DND-41 (cell line): ENCODE measurements around the gene HAUS8.

Experiments used
- ATAC-seq: fragments of 200-7000 bp; cut with Tn5 transposase; 3 replicates; pipeline ENCODE4 v1.9.1; 2021; ENCODE audit warnings: low read depth; ENCODE audit not compliant: insufficient read depth
- DNase-seq: peaks from one replicate; pipeline ENCODE4 v3.0.0-alpha.2; 2020
- H2AFZ ChIP-seq: 2 replicates; pipeline ENCODE4 v1.6.0; 2012; ENCODE audit warnings: low read depth, low read length
- H3K27ac ChIP-seq: 2 replicates; pipeline ENCODE4 v1.5.1; 2012; ENCODE audit warnings: low read length, inconsistent platforms
- H3K27me3 ChIP-seq: fragments of 200-600 bp; sonication (generic); 2 replicates; pipeline ENCODE4 v1.6.0; 2012; ENCODE audit warnings: low read length, mild to moderate bottlenecking, inconsistent platforms; ENCODE audit not compliant: insufficient read depth, poor library complexity
- H3K36me3 ChIP-seq: 2 replicates; pipeline ENCODE4 v1.5.1; 2012; ENCODE audit warnings: low read length, inconsistent platforms; ENCODE audit not compliant: insufficient read depth
- H3K4me1 ChIP-seq: 2 replicates; pipeline ENCODE4 v1.5.1; 2012; ENCODE audit warnings: mild to moderate bottlenecking, low read length; ENCODE audit not compliant: insufficient read depth
- H3K4me2 ChIP-seq: 2 replicates; pipeline ENCODE4 v1.6.0; 2012; ENCODE audit warnings: mild to moderate bottlenecking, moderate library complexity, low read length, inconsistent platforms; ENCODE audit not compliant: insufficient read depth
- H3K4me3 ChIP-seq, 2 experiments: fragments of 200-600 bp in 1 of 2; shearing (Covaris generic) in 1 of 2; 2 replicates each; pipeline ENCODE4 v1.5.1; 2012 to 2016; ENCODE audit warnings: inconsistent platforms in 2 of 2, low read length in 2 of 2, mild to moderate bottlenecking in 2 of 2, low read depth in 1 of 2, moderate library complexity in 1 of 2
- H3K79me2 ChIP-seq: 2 replicates; pipeline ENCODE4 v1.6.0; 2012; ENCODE audit warnings: low read length, inconsistent platforms; ENCODE audit not compliant: insufficient read depth
- H3K9ac ChIP-seq: 2 replicates; pipeline ENCODE4 v1.6.0; 2012; ENCODE audit warnings: low read depth, mild to moderate bottlenecking, inconsistent platforms, low read length, moderate library complexity
- H3K9me3 ChIP-seq: 2 replicates; pipeline ENCODE4 v1.5.1; 2012; ENCODE audit warnings: low read length, moderate library complexity, mild to moderate bottlenecking, inconsistent platforms; ENCODE audit not compliant: insufficient read depth, severe bottlenecking
- H4K20me1 ChIP-seq: 2 replicates; pipeline ENCODE4 v1.6.0; 2012; ENCODE audit warnings: low read length; ENCODE audit not compliant: insufficient read depth
- EZH2 ChIP-seq: IDR thresholded peaks from 3 replicates; pipeline ENCODE4 v1.6.1; 2012; ENCODE audit warnings: borderline replicate concordance, low read depth, mild to moderate bottlenecking, moderate library complexity, low read length, inconsistent platforms; ENCODE audit not compliant: severe bottlenecking
- TF ChIP-seq, protein P1 (sequence below): IDR thresholded peaks from 2 replicates; pipeline ENCODE4 v1.5.1; 2012; ENCODE audit warnings: borderline replicate concordance, low read length, moderate library complexity, mild to moderate bottlenecking; ENCODE audit not compliant: poor library complexity, severe bottlenecking; ENCODE audit errors: extremely low read depth

The HAUS8 gene

DNA sequence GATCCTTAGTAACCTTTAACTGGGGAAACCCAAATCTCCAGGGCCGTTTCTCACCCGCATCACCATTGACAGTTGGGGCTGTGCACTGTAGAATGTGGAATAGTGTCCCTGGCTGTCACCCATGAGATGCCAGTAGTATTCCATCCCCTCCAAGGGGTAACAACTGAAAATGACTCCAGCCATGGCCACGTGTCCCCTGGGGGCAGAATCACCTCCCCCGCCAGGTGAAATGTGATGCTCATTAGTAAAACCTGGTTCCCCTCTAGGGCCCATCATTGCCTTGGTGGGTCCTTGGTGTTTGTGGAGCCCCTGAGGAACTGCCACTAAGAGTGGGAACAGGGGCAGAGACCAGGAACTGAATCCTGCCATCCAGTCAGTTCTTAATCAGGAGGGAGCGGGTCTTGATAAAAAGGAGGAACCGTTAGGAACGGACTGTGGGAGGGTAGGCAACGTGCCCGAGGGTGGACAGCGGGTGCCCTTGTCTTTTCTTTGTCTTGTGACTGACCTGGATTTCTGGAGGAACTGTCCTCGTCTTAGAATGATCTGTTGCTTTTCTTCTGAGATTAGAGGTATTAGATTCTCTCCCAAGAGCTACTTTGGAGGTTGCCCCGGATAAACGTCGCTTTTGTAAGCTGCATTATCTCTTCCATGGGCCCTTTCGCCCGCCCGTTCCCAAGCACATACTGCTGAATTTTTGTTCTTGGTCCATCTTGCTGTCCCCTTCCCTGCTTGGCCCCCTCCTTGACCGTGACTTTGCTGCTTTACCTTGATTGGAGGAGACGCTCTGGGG lies 3.9 kb upstream of the HAUS8 start:
- peaks cover 95% of the 10 kb centered on the region for H3K79me2 ChIP-seq
- no peak overlapping the region for H3K27ac ChIP-seq
- H3K4me2 ChIP-seq, result peak overlapping the region; percentile 20; the same call in 1 of the 2 replicates
- H3K9ac ChIP-seq, result 0 out of 2 replicates have a peak overlapping the region, but pooled peaks have one; percentile 10
- H3K4me1 ChIP-seq, result peaks cover 30% of the 10 kb centered on the region
- no peak overlapping the region for H2AFZ ChIP-seq
- ATAC-seq, result no peak
- peaks cover 83% of the 10 kb centered on the region for H4K20me1 ChIP-seq
- DNase-seq, result no peak
- H3K36me3 ChIP-seq, result peaks cover 16% of the 10 kb centered on the region
- H3K27me3 ChIP-seq, result no peaks in the 10 kb centered on the region
- no peak for TF ChIP-seq EZH2
- TF ChIP-seq, protein P1, sequence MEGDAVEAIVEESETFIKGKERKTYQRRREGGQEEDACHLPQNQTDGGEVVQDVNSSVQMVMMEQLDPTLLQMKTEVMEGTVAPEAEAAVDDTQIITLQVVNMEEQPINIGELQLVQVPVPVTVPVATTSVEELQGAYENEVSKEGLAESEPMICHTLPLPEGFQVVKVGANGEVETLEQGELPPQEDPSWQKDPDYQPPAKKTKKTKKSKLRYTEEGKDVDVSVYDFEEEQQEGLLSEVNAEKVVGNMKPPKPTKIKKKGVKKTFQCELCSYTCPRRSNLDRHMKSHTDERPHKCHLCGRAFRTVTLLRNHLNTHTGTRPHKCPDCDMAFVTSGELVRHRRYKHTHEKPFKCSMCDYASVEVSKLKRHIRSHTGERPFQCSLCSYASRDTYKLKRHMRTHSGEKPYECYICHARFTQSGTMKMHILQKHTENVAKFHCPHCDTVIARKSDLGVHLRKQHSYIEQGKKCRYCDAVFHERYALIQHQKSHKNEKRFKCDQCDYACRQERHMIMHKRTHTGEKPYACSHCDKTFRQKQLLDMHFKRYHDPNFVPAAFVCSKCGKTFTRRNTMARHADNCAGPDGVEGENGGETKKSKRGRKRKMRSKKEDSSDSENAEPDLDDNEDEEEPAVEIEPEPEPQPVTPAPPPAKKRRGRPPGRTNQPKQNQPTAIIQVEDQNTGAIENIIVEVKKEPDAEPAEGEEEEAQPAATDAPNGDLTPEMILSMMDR, result no peak
- no peaks in the 10 kb centered on the region for H3K9me3 ChIP-seq
- H3K4me3 ChIP-seq, result no peak overlapping the region

DNA sequence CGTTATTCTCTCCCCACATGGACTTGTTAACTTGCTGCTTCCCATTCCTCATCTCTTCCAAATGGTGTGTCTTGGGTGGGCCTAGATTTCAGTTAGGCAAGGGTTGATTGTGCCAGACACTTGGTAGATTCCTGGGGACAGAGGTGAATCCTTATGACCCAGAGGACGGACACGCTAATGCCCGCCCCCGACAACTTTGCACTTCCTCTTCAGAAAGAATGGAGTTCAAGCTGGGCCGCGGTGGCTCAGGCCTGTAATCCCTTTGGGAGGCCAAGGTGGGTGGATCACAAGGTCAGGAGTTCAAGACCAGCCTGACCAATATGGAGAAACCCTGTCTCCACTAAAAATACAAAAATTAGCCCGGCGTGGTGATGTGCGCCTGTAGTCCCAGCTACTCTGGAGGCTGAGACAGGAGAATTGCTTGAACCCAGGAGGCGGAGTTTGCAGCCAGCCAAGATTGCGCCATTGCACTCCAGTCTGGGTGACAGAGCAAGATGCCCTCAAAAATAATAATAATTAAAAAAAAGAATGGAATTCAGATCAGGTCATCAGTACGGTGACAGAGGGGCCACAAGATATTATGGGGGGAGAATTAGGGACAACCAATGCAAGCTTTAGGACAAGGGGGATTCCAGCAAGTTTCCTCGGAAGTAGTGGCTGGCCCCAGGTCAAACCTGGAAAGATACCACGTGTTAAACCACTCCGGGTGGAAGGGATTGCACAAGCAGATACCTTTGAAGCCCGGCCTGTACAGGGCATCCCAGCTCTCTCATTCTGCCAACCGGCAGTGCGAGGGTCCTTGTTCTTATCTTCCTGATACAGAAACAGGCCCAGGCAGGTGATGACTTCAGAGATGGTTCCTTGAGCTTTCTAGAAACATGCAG lies 3.0 kb upstream of the HAUS8 start:
- peaks cover 83% of the 10 kb centered on the region for H4K20me1 ChIP-seq
- peak overlapping the region; percentile 66 for H3K4me2 ChIP-seq
- peaks cover 38% of the 10 kb centered on the region for H3K4me1 ChIP-seq

DNA sequence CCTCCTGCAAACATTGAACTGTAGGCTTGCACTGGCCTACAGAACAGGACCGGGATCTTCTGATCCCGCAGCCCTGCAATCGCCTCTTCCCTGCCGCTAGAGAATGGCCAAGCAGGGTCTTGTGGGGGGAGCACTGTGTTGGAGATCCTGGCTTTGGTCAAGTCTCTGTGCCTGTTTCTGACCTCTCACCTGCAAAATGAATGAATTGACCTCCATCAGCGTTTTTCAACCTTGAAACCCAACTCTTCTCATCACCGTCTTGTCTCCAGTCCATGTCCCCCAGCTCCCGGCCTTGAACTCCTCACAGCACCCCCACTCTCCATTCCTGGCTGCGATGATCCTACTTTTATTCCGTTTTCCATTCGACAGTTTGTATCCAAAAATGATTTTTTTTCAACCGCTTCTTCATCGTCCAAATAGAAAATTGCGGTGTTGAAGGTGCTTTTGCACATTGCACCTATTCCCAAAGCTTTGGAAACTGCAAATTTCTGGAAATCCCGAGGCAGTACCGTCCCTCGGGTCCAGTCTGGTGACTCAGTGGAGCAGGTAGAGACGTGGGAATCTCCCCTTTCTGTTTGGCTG lies 2.3 kb upstream of the HAUS8 start:
- no peak overlapping the region for H2AFZ ChIP-seq
- H3K4me2 ChIP-seq, result peak overlapping the region; percentile 66
- H4K20me1 ChIP-seq, result peaks cover 81% of the 10 kb centered on the region
- H3K27ac ChIP-seq, result peak overlapping the region; percentile 88; the same call in 1 of the 2 replicates
- no peak for ATAC-seq
- no peaks in the 10 kb centered on the region for H3K27me3 ChIP-seq
- DNase-seq, result no peak
- H3K4me1 ChIP-seq, result peaks cover 45% of the 10 kb centered on the region
- H3K9ac ChIP-seq, result peak overlapping the region; percentile 83
- peaks cover 96% of the 10 kb centered on the region for H3K79me2 ChIP-seq
- TF ChIP-seq, protein P1, result no peak
- no peak for TF ChIP-seq EZH2
- peak overlapping the region in 1 of 2 experiments; percentile 91; a peak in 2 of 4 replicates for H3K4me3 ChIP-seq
- peaks cover 22% of the 10 kb centered on the region for H3K36me3 ChIP-seq
- no peaks in the 10 kb centered on the region for H3K9me3 ChIP-seq

More for the DNA sequence above, 3.0 kb upstream of the HAUS8 start:
- H3K9ac ChIP-seq, result 0 out of 2 replicates have a peak overlapping the region, but pooled peaks have one; percentile 10
- no peaks in the 10 kb centered on the region for H3K9me3 ChIP-seq
- H3K4me3 ChIP-seq, result no peak overlapping the region
- H3K79me2 ChIP-seq, result peaks cover 96% of the 10 kb centered on the region
- H3K27me3 ChIP-seq, result no peaks in the 10 kb centered on the region
- no peak overlapping the region for H2AFZ ChIP-seq
- H3K36me3 ChIP-seq, result peaks cover 18% of the 10 kb centered on the region
- ATAC-seq, result no peak
- TF ChIP-seq, protein P1, result no peak
- no peak for TF ChIP-seq EZH2
- H3K27ac ChIP-seq, result no peak overlapping the region
- no peak for DNase-seq
